Measurements from ENCODE around the gene ITGAV. TPM values are rescaled to one million over a fixed set of nuclear protein-coding genes. Genes with fewer than 3 reads are reported as not detected.

Gene ITGAV
- total and polyA plus RNA-seq, 4 donors = 6.6 to 31.3 (median 12.0) TPM

DNA sequence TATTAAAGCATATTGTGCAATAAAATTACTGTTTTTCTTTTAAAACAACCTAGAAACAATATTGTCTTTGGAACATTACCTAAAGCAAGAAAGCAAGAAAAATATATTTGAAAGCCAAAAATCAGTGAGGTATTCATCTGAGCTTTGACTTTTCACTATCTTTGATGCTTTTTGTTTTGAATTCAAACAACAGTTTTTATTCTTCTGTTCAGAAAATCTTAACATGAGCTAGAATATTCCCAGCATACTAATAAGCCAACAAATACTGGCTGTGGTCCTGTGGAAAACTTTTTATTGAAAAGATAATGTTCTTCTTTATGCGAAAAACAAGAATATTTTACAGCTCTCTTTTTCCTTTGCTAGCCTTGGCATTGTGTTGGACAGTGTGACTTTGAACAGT lies 123.8 kb downstream of the ITGAV start:
- TF ChIP-seq HNF4G (IDR thresholded peaks at IDR 0.05) = no peak
- TF ChIP-seq, protein P1, sequence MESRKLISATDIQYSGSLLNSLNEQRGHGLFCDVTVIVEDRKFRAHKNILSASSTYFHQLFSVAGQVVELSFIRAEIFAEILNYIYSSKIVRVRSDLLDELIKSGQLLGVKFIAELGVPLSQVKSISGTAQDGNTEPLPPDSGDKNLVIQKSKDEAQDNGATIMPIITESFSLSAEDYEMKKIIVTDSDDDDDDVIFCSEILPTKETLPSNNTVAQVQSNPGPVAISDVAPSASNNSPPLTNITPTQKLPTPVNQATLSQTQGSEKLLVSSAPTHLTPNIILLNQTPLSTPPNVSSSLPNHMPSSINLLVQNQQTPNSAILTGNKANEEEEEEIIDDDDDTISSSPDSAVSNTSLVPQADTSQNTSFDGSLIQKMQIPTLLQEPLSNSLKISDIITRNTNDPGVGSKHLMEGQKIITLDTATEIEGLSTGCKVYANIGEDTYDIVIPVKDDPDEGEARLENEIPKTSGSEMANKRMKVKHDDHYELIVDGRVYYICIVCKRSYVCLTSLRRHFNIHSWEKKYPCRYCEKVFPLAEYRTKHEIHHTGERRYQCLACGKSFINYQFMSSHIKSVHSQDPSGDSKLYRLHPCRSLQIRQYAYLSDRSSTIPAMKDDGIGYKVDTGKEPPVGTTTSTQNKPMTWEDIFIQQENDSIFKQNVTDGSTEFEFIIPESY (IDR thresholded peaks at IDR 0.05) = no peak
- TF ChIP-seq, protein P2, sequence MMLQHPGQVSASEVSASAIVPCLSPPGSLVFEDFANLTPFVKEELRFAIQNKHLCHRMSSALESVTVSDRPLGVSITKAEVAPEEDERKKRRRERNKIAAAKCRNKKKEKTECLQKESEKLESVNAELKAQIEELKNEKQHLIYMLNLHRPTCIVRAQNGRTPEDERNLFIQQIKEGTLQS (IDR thresholded peaks at IDR 0.05) = no peak
- no peak for TF ChIP-seq SP1 (IDR thresholded peaks at IDR 0.05)
- TF ChIP-seq, protein P3, sequence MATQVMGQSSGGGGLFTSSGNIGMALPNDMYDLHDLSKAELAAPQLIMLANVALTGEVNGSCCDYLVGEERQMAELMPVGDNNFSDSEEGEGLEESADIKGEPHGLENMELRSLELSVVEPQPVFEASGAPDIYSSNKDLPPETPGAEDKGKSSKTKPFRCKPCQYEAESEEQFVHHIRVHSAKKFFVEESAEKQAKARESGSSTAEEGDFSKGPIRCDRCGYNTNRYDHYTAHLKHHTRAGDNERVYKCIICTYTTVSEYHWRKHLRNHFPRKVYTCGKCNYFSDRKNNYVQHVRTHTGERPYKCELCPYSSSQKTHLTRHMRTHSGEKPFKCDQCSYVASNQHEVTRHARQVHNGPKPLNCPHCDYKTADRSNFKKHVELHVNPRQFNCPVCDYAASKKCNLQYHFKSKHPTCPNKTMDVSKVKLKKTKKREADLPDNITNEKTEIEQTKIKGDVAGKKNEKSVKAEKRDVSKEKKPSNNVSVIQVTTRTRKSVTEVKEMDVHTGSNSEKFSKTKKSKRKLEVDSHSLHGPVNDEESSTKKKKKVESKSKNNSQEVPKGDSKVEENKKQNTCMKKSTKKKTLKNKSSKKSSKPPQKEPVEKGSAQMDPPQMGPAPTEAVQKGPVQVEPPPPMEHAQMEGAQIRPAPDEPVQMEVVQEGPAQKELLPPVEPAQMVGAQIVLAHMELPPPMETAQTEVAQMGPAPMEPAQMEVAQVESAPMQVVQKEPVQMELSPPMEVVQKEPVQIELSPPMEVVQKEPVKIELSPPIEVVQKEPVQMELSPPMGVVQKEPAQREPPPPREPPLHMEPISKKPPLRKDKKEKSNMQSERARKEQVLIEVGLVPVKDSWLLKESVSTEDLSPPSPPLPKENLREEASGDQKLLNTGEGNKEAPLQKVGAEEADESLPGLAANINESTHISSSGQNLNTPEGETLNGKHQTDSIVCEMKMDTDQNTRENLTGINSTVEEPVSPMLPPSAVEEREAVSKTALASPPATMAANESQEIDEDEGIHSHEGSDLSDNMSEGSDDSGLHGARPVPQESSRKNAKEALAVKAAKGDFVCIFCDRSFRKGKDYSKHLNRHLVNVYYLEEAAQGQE (IDR thresholded peaks at IDR 0.05) = no peak
- TF ChIP-seq, protein P4, sequence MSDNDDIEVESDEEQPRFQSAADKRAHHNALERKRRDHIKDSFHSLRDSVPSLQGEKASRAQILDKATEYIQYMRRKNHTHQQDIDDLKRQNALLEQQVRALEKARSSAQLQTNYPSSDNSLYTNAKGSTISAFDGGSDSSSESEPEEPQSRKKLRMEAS (IDR thresholded peaks at IDR 0.05) = no peak
- TF ChIP-seq GABPA (IDR thresholded peaks at IDR 0.05 in 1 of 2, conservative IDR thresholded peaks at IDR 0.05 in 1 of 2) = no peak
- no peak for TF ChIP-seq EGR1 (IDR thresholded peaks at IDR 0.05; ENCODE audit: low read depth in 2 of 2)
- no peak for TF ChIP-seq FOXA1 (IDR thresholded peaks at IDR 0.05)
- no peak for TF ChIP-seq YY1 (IDR thresholded peaks at IDR 0.05)
- TF ChIP-seq FOXA2 (IDR thresholded peaks at IDR 0.05) = no peak
- no peak for TF ChIP-seq RAD21 (IDR thresholded peaks at IDR 0.05)
- no peak for TF ChIP-seq JUND (IDR thresholded peaks at IDR 0.05)
- no peak for TF ChIP-seq RXRA (IDR thresholded peaks at IDR 0.05)
- TF ChIP-seq NR2F2 (IDR thresholded peaks at IDR 0.05) = no peak
- TF ChIP-seq HNF4A (conservative IDR thresholded peaks at IDR 0.05) = no peak
- TF ChIP-seq, protein P5, sequence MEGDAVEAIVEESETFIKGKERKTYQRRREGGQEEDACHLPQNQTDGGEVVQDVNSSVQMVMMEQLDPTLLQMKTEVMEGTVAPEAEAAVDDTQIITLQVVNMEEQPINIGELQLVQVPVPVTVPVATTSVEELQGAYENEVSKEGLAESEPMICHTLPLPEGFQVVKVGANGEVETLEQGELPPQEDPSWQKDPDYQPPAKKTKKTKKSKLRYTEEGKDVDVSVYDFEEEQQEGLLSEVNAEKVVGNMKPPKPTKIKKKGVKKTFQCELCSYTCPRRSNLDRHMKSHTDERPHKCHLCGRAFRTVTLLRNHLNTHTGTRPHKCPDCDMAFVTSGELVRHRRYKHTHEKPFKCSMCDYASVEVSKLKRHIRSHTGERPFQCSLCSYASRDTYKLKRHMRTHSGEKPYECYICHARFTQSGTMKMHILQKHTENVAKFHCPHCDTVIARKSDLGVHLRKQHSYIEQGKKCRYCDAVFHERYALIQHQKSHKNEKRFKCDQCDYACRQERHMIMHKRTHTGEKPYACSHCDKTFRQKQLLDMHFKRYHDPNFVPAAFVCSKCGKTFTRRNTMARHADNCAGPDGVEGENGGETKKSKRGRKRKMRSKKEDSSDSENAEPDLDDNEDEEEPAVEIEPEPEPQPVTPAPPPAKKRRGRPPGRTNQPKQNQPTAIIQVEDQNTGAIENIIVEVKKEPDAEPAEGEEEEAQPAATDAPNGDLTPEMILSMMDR (IDR thresholded peaks at IDR 0.05; ENCODE audit: low read depth, low read length, missing input control) = no peak
- TF ChIP-seq TAF1 (conservative IDR thresholded peaks at IDR 0.05) = no peak
- no peaks in the 10 kb centered on the region for H3K4me1 ChIP-seq (ENCODE audit: control insufficient read depth in 4 of 4, insufficient read depth in 4 of 4, low read length in 3 of 4)
- WGBS = 86% methylated on average over 1 of the region's 1 CpG

More for the DNA sequence above, 123.8 kb downstream of the ITGAV start:
- no peak for DNase-seq (ENCODE audit: low spot score)
- H3K4me3 ChIP-seq (ENCODE audit: low read depth in 1 of 3, low read length in 3 of 3) = no peak overlapping the region
- no peak overlapping the region for H3K27ac ChIP-seq (ENCODE audit: low read depth in 1 of 2, low read length in 2 of 2)
- H3K9me3 ChIP-seq (ENCODE audit: control insufficient read depth in 4 of 4, low read length in 3 of 4) = no peaks in the 10 kb centered on the region
- H3K27me3 ChIP-seq (ENCODE audit: control insufficient read depth in 4 of 4, insufficient read depth in 4 of 4, low read length in 3 of 4) = no peaks in the 10 kb centered on the region
- H3K36me3 ChIP-seq (ENCODE audit: control insufficient read depth in 4 of 4, insufficient read depth in 3 of 4, low read depth in 1 of 4, low read length in 3 of 4) = no peaks in the 10 kb centered on the region
- H3K9ac ChIP-seq (ENCODE audit: low read depth in 1 of 2, low read length in 2 of 2) = no peak overlapping the region

Data from liver (tissue), 9 donors.